Glomerular endothelial cell (primary cell): ENCODE data around the gene DPPA5. TPM values are rescaled to one million over a fixed set of nuclear protein-coding genes. Genes with fewer than 3 reads are reported as not detected.
"Not testable (repeated sequence)": the region's sequence is repeated elsewhere in the genome, so short reads cannot be mapped to it uniquely, and the experiment has no call there.

Source experiments
- DNase-seq: peaks from one replicate; pipeline ENCODE4 v3.0.0-alpha.2; 2011; ENCODE audit warnings: low read depth, low spot score; ENCODE audit errors: extremely low read depth
- total RNA-seq: library from RNA; depleted of rRNA; stranded (reverse); fragments of >200 nt; gene quantifications from 2 replicates; pipeline ENCODE4 v1.2.3, GENCODE V29; 2015

The DPPA5 gene
- total RNA-seq, 1 donor from 2014 or later = not detected

GRCh38 chr6:73308712-73309534 lies 45.2 kb downstream of the DPPA5 start:
- DNase-seq = no peak

- DNase-seq = not testable (repeated sequence)
Observed at GRCh38 chr6:73303773-73304172, 50.3 kb downstream of the DPPA5 start.

Other genes with a start within 250 kb of the DPPA5 start
- not detected in 2 replicates for gene KHDC1L, start 128.8 kb downstream of the DPPA5 start, total RNA-seq
- 2.2 and 2.9 TPM in 2 replicates for gene KHDC1, start 91.1 kb downstream of the DPPA5 start, total RNA-seq
- gene KHDC3L, start 8.4 kb upstream of the DPPA5 start, total RNA-seq = not detected in 2 replicates
- gene OOEP, start 15.6 kb upstream of the DPPA5 start, total RNA-seq = not detected in 2 replicates
- 1.2 TPM in 1 of 2 replicates, not detected in the other for gene DDX43, start 40.6 kb upstream of the DPPA5 start, total RNA-seq
- 3.4 and 7.7 TPM in 2 replicates for gene CGAS, start 98.0 kb upstream of the DPPA5 start, total RNA-seq
- 17.7 and 18.3 TPM in 2 replicates for gene MTO1, start 107.5 kb upstream of the DPPA5 start, total RNA-seq
- 7,387 and 12,050 TPM in 2 replicates for gene EEF1A1, start 166.8 kb upstream of the DPPA5 start, total RNA-seq